Astrocyte of the spinal cord (primary cell): ENCODE measurements around the gene KIF23.
"Not testable (repeated sequence)": the region's sequence is repeated elsewhere in the genome, so short reads cannot be mapped to it uniquely, and the experiment has no call there.

Source experiments
- DNase-seq: peaks from one replicate; pipeline ENCODE4 v3.0.0; 2011; ENCODE audit warnings: low read depth, low spot score
- H3K4me3 ChIP-seq: 2 replicates; pipeline ENCODE4 v1.5.1; 2011; ENCODE audit warnings: low read depth, mild to moderate bottlenecking, low read length, moderate library complexity
- CTCF ChIP-seq: IDR thresholded peaks from 2 replicates; pipeline ENCODE4 v1.5.1; 2012; ENCODE audit warnings: low read depth, mild to moderate bottlenecking, low read length, inconsistent platforms
- in situ Hi-C: cut with HindIII; loops from 2 replicates; pipeline ENCODE4 v1.10.0; 2017; ENCODE audit warnings: low sequenced_read_pairs

KIF23 gene

DNA sequence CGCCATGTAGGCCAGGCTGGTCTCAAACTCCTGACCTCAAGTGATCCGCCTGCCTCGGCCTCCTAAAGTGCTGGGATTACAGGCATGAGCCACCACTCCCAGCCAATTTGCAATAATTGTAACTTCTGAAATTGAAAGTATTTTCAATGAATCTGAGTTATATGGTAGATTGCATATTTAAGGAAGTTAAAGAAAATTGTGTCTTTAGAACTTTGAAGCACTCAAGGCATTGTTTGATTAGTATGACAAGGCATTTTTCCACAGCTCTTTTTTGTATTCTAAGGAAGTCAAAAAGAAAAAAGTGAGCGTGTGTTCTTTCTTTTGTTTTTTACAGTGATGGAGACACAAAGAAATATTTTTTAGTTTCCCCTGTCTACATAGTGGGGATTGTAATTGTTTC is 22.8 kb downstream of the KIF23 start:
- in situ Hi-C loops: no loop called here
- TF ChIP-seq CTCF: no peak
- H3K4me3 ChIP-seq: no peak overlapping the region
- no peak for DNase-seq

- no peak for TF ChIP-seq CTCF
- H3K4me3 ChIP-seq: no peak overlapping the region
- in situ Hi-C loops: no loop called here
- DNase-seq: no peak
Observed at GRCh38 chr15:69439623-69440022, 25.5 kb downstream of the KIF23 start.

- DNase-seq: no peak
- in situ Hi-C loops: no loop called here
- TF ChIP-seq CTCF: no peak
- H3K4me3 ChIP-seq: no peak overlapping the region
Observed at GRCh38 chr15:69443032-69443611, 29.0 kb downstream of the KIF23 start.

DNA sequence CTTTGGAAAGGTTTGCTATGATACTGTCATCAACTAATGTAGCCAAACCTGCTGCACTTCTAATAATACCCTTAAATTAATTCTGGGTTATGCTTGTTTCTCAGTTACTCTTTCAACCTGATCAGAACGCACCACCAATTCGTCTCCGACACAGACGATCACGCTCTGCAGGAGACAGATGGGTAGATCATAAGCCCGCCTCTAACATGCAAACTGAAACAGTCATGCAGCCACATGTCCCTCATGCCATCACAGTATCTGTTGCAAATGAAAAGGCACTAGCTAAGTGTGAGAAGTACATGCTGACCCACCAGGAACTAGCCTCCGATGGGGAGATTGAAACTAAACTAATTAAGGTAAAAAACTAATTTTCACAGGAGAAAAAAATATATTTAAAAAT is 30.5 kb downstream of the KIF23 start:
- TF ChIP-seq CTCF: no peak
- in situ Hi-C loops: no loop called here

GRCh38 chr15:69446953-69447352 is 32.8 kb downstream of the KIF23 start:
- in situ Hi-C loops: no loop called here
- H3K4me3 ChIP-seq: no peak overlapping the region
- no peak for TF ChIP-seq CTCF
- DNase-seq: no peak

More for the DNA sequence above, 30.5 kb downstream of the KIF23 start:
- no peak overlapping the region for H3K4me3 ChIP-seq
- no peak for DNase-seq

DNA sequence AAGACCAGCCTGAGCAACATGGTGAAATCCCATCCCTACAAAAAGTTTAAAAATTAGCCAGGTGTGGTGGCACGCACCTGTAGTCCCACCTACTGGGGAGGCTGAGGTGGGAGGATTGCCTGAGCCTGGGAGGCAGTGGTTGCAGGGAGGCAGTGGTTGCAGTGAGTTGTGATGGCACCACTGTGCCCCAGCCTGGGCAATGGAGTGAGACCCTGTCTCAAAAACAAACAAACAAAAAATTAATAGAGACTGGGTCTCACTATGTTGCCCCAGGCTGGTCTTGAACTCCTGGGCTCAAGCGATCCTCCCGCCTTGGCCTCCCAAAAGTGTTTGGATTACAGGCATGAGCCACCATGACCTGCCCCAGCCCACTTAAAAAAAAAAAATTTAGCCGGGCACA is 36.1 kb downstream of the KIF23 start:
- in situ Hi-C loops, DNase-seq, H3K4me3 ChIP-seq: not testable (repeated sequence)

- in situ Hi-C loops: no loop called here
- TF ChIP-seq CTCF: no peak
- H3K4me3 ChIP-seq: no peak overlapping the region
- no peak for DNase-seq
Observed at GRCh38 chr15:69450968-69451695, 37.0 kb downstream of the KIF23 start.
